Measurements from ENCODE around the gene S100B.
A peak's percentile ranks its signal among the peaks of the same experiment; 100 is the strongest.

Gene S100B

GRCh38 chr21:46564391-46564790, 40.5 kb downstream of the S100B start:
- peak overlapping the region; percentile 64 for H3K27ac Mint-ChIP-seq
- peaks cover 81% of the 10 kb centered on the region for H3K36me3 Mint-ChIP-seq
- no peak overlapping the region for H3K4me3 Mint-ChIP-seq
- DNase-seq (ENCODE audit: low spot score in 2 of 2), result peak in 1 of 2 donors; percentile 40
- ATAC-seq, result no peak
- no peaks in the 10 kb centered on the region for H3K9me3 Mint-ChIP-seq
- H3K4me1 Mint-ChIP-seq, result peaks cover 32% of the 10 kb centered on the region

GRCh38 chr21:46562964-46563607, 41.8 kb downstream of the S100B start:
- no peak for ATAC-seq
- H3K9me3 Mint-ChIP-seq, result no peaks in the 10 kb centered on the region
- H3K4me1 Mint-ChIP-seq, result peaks cover 36% of the 10 kb centered on the region
- no peak for DNase-seq (ENCODE audit: low spot score in 2 of 2)
- peaks cover 74% of the 10 kb centered on the region for H3K36me3 Mint-ChIP-seq
- H3K4me3 Mint-ChIP-seq, result no peak overlapping the region
- peak overlapping the region; percentile 74 for H3K27ac Mint-ChIP-seq

GRCh38 chr21:46562472-46562871, 42.4 kb downstream of the S100B start:
- ATAC-seq (no peak), DNase-seq (ENCODE audit: low spot score in 2 of 2) (peak in 1 of 2 donors; percentile 46)
- Mint-ChIP-seq H3K9me3 (no peaks in the 10 kb centered on the region), H3K27ac (peak overlapping the region; percentile 74), H3K4me3 (no peak overlapping the region), H3K4me1 (peaks cover 36% of the 10 kb centered on the region), H3K36me3 (peaks cover 68% of the 10 kb centered on the region)

- no peak for DNase-seq (ENCODE audit: low spot score in 2 of 2)
- peak overlapping the region; percentile 93 for H3K27ac Mint-ChIP-seq
- no peak overlapping the region for H3K4me3 Mint-ChIP-seq
- no peak for ATAC-seq
- peaks cover 36% of the 10 kb centered on the region for H3K4me1 Mint-ChIP-seq
- H3K36me3 Mint-ChIP-seq, result peaks cover 68% of the 10 kb centered on the region
- H3K9me3 Mint-ChIP-seq, result no peaks in the 10 kb centered on the region
These were observed 43.3 kb downstream of the S100B start for GRCh38 chr21:46561445-46562090.

GRCh38 chr21:46560568-46561444, 44.1 kb downstream of the S100B start:
- ATAC-seq (no peak), DNase-seq (ENCODE audit: low spot score in 2 of 2) (peak in 1 of 2 donors; percentile 46)
- Mint-ChIP-seq H3K4me1 (peaks cover 36% of the 10 kb centered on the region), H3K9me3 (no peaks in the 10 kb centered on the region), H3K4me3 (peak overlapping the region; percentile 70), H3K36me3 (peaks cover 69% of the 10 kb centered on the region), H3K27ac (peak overlapping the region; percentile 93)

GRCh38 chr21:46559291-46559983, 45.4 kb downstream of the S100B start:
- Mint-ChIP-seq H3K4me3 (peak overlapping the region; percentile 70), H3K36me3 (peaks cover 59% of the 10 kb centered on the region), H3K27ac (peak overlapping the region; percentile 93), H3K9me3 (no peaks in the 10 kb centered on the region), H3K4me1 (peaks cover 42% of the 10 kb centered on the region)
- peak; percentile 91 for ATAC-seq
- DNase-seq (ENCODE audit: low spot score in 2 of 2), result peak; percentile 49 to 77

GRCh38 chr21:46557919-46558392, 46.9 kb downstream of the S100B start:
- H3K9me3 Mint-ChIP-seq, result no peaks in the 10 kb centered on the region
- no peak overlapping the region for H3K4me3 Mint-ChIP-seq
- H3K36me3 Mint-ChIP-seq, result peaks cover 44% of the 10 kb centered on the region
- peak overlapping the region; percentile 93 for H3K27ac Mint-ChIP-seq
- ATAC-seq (no peak), DNase-seq (ENCODE audit: low spot score in 2 of 2) (no peak)
- H3K4me1 Mint-ChIP-seq, result peaks cover 48% of the 10 kb centered on the region

- H3K4me3 Mint-ChIP-seq, result no peak overlapping the region
- DNase-seq (ENCODE audit: low spot score in 2 of 2) (no peak), ATAC-seq (no peak)
- no peak overlapping the region for H3K27ac Mint-ChIP-seq
- H3K36me3 Mint-ChIP-seq, result peaks cover 42% of the 10 kb centered on the region
- H3K9me3 Mint-ChIP-seq, result no peaks in the 10 kb centered on the region
- peaks cover 48% of the 10 kb centered on the region for H3K4me1 Mint-ChIP-seq
These were observed 47.4 kb downstream of the S100B start for GRCh38 chr21:46557469-46557868.

- DNase-seq (ENCODE audit: low spot score in 2 of 2) (no peak), ATAC-seq (no peak)
- peaks cover 36% of the 10 kb centered on the region for H3K36me3 Mint-ChIP-seq
- no peaks in the 10 kb centered on the region for H3K9me3 Mint-ChIP-seq
- peaks cover 50% of the 10 kb centered on the region for H3K4me1 Mint-ChIP-seq
- peak overlapping the region; percentile 54 for H3K27ac Mint-ChIP-seq
- H3K4me3 Mint-ChIP-seq, result no peak overlapping the region
These were observed 48.1 kb downstream of the S100B start for GRCh38 chr21:46556802-46557201.

- no peak overlapping the region for H3K27ac Mint-ChIP-seq
- DNase-seq (ENCODE audit: low spot score in 2 of 2) (peak in 1 of 2 donors; percentile 38), ATAC-seq (no peak)
- peaks cover 32% of the 10 kb centered on the region for H3K36me3 Mint-ChIP-seq
- H3K4me1 Mint-ChIP-seq, result peaks cover 54% of the 10 kb centered on the region
- no peaks in the 10 kb centered on the region for H3K9me3 Mint-ChIP-seq
- no peak overlapping the region for H3K4me3 Mint-ChIP-seq
These were observed 49.2 kb downstream of the S100B start for GRCh38 chr21:46555678-46556077.

GRCh38 chr21:46555225-46555617, 49.7 kb downstream of the S100B start:
- DNase-seq (ENCODE audit: low spot score in 2 of 2), result peak in 1 of 2 donors; percentile 36
- Mint-ChIP-seq H3K36me3 (peaks cover 29% of the 10 kb centered on the region), H3K9me3 (no peaks in the 10 kb centered on the region), H3K4me3 (no peak overlapping the region), H3K27ac (no peak overlapping the region), H3K4me1 (peaks cover 54% of the 10 kb centered on the region)
- ATAC-seq, result no peak

- Mint-ChIP-seq H3K4me1 (peaks cover 52% of the 10 kb centered on the region), H3K9me3 (no peaks in the 10 kb centered on the region), H3K36me3 (peaks cover 28% of the 10 kb centered on the region), H3K4me3 (no peak overlapping the region), H3K27ac (peak overlapping the region; percentile 54)
- ATAC-seq (no peak), DNase-seq (ENCODE audit: low spot score in 2 of 2) (peak in 1 of 2 donors; percentile 43)
These were observed 50.3 kb downstream of the S100B start for GRCh38 chr21:46554431-46555224.

- ATAC-seq, result no peak
- no peaks in the 10 kb centered on the region for H3K9me3 Mint-ChIP-seq
- H3K4me1 Mint-ChIP-seq, result peaks cover 48% of the 10 kb centered on the region
These were observed 50.9 kb downstream of the S100B start for GRCh38 chr21:46553993-46554392.

GRCh38 chr21:46552865-46553379, 52.0 kb downstream of the S100B start:
- H3K9me3 Mint-ChIP-seq, result no peaks in the 10 kb centered on the region
- H3K4me3 Mint-ChIP-seq, result peak overlapping the region; percentile 67
- ATAC-seq, result no peak
- H3K36me3 Mint-ChIP-seq, result peaks cover 21% of the 10 kb centered on the region
- H3K27ac Mint-ChIP-seq, result peak overlapping the region; percentile 79
- peaks cover 58% of the 10 kb centered on the region for H3K4me1 Mint-ChIP-seq
- peak in 1 of 2 donors; percentile 38 for DNase-seq (ENCODE audit: low spot score in 2 of 2)

More at GRCh38 chr21:46553993-46554392, 50.9 kb downstream of the S100B start:
- Mint-ChIP-seq H3K36me3 (peaks cover 21% of the 10 kb centered on the region), H3K4me3 (no peak overlapping the region), H3K27ac (peak overlapping the region; percentile 54)
- DNase-seq (ENCODE audit: low spot score in 2 of 2), result peak in 1 of 2 donors; percentile 41
